Activated naive CD8-positive, alpha-beta T cell treated with anti-CD3 and anti-CD28 coated beads, Interleukin-2, amount 50 U/mL, for 16 hours (primary cell): ENCODE results near the gene BDNF.

ENCODE experiments used
- DNase-seq: peaks from one replicate; pipeline ENCODE4 v3.0.0-alpha.2; 2020; ENCODE audit warnings: low read depth, low spot score

BDNF gene

DNA sequence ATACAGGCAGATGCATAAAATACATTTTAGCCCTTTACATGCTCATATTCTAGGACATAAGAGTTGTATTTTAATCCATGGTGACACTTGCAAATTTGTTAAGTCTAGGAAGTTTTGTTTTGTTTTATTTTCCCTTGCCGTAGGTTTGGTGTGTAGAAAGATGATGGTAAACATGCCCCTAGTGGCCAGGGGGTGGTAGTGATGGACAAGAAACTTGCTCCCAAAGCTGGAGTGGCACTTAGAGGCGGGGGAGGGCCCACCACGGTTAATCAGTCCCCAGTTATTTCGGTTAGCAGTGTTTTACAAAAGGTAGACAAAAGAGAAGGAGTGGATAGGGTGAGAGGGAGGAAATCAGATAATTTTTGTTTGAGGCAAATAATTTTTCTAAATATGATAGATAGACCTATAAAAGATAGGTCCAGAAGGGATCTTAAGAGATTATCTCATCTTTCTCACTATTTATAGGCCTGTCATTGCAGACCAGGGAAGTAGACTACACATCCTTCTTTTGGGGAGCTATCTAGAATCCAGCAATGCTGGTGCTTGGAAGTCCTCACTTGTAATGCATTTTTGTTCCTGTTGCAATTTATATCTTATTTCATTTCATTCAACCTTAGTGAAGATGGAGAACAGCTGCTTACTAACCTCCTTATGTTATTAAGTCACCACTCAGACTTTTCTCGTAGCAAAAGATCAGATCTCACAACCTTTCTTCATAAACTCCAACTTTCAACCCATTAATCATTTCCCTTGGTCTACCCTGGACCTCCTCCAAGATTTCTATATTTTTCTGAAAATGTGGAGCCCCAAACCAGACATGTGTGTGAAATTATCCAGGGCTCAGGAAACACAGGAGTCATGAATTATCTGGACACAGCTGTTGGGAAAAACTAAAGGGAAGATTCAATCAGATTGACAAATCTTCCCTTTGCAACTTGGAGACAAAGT lies 5.9 kb upstream of the BDNF start:
- DNase-seq: no peak

GRCh38 chr11:27703481-27703880 lies 3.2 kb upstream of the BDNF start:
- no peak for DNase-seq

DNA sequence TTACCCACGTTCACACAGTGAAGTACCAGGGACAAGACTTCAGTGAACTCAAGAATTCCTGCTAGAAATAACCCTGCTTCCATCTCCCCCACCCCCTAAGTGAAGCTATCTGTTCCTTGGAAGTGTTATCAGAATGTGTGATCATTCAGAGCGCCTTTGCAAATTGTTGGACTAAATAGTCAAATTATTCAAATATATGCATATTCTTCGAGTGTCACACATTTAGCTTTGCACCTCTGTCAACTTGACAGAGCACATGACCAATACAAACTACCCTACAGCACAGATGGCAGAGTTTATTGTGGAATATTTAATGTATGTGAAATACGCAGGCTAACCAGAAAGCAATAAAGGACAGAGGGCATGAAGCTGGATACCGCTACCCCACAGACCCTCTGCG lies 2.6 kb upstream of the BDNF start:
- DNase-seq: no peak

DNA sequence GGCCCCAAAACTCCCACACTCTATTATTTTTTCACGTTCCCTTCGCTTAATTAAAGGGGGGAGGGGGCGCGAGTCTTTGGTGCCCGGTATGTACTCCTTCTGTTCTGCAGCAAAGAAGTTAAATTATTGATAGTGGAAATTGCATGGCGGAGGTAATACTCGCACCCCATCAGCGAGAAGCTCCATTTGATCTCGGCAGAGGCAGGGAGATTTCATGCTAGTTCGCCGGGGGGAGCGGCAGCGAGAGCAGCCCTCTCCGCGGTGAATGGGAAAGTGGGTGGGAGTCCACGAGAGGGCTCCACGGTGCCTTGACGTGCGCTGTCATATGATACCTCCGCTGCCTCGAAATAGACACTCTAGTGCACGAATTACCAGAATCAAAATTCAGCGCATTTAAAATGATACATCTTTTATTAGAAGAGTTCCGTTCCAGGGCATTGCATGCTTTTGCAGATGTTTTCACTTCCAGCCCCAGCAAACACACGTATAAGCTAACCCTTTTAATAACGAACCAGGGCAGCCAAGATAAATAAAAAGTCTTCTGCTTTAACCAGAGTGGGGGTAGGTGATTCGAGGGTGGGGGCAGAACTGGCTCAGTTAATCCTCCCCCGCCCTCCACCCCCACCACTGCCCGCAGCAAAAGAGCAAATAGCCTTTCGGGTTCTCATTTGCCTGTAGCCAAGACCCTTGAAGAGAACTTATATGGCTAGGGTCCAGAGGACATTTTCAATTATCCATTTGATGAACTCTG lies 1.3 kb upstream of the BDNF start:
- no peak for DNase-seq

DNA sequence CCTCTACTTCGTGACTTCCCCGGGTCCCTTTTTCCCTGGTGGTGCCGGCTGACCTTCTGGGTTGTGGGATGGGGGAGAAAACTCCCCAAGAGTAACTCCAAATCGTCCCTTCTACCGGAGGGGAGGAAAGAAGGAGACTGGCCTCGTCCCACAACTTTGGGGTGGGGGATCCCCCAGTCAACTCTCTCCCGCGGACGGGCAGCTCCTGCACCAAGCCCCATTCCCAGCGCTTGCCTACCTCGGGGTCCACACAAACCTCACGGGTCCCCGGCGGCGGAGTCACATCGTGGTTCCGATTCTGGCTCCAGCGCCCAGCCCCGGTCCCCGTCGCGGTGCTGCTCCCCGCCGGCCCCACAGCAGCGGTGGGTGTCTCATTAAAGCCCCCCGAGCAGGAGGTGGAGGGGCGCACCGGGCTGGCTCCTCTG lies 317 bp downstream of the BDNF start:
- DNase-seq: no peak

DNA sequence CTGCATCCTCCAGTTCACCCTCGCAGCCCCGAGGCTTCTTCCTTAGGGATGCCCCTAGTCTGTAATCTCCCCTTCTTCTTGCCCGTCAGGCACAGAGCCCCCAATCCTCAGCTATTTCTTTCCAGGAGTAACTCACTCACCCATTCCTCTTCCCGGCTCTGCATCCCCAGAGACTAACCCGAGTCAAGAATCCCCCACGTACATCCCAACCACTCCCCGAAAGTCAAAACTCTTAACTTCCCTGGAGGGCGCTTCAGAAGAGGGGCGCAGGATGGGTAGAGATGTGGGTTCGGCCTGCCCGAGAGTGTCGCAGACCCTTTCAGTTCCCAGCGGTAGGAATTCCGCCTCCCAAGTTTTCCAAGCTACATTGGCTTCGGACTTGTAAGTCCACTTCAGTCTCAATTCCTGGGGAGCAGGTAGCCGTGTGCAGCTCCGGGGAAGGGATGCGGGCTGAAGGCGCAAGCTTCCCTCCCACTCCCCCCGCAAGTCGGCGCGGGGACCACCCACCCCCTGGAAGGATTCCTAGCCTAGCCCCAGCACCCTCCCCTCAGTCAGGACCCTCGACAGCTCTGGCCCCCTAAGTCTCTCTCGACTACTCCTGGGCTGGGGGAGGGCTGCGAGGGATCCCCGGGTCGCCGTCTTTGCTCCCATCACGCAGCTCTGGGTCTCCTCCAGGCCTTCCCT lies 871 bp downstream of the BDNF start:
- no peak for DNase-seq

- DNase-seq: peak; percentile 41
These were observed 1.4 kb downstream of the BDNF start for GRCh38 chr11:27698872-27699241.

GRCh38 chr11:27697679-27698275 lies 2.5 kb downstream of the BDNF start:
- no peak for DNase-seq

GRCh38 chr11:27696961-27697360 lies 3.3 kb downstream of the BDNF start:
- no peak for DNase-seq

- DNase-seq: no peak
These were observed 4.1 kb downstream of the BDNF start for GRCh38 chr11:27696115-27696514.

GRCh38 chr11:27694992-27695391 lies 5.3 kb downstream of the BDNF start:
- DNase-seq: no peak

DNA sequence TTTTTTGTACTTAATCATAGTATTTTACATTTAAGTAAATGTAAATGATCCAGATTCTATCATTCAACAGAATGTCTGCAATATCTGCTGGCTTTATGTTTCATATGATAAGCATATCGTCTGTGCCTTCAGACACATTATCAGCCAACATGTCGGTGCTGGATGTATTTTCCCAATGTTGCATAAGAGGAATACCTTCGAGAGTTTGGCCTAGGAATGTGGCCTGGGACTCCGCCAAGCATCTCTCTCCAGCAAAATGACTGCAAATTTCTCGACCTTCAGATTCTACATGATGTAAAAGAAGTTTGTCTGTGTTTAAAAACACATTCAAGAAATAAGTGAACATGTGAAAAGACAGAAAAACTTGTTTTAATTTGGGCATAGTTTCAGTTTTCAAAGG lies 6.9 kb downstream of the BDNF start:
- DNase-seq: no peak

GRCh38 chr11:27692781-27693180 lies 7.5 kb downstream of the BDNF start:
- no peak for DNase-seq

DNA sequence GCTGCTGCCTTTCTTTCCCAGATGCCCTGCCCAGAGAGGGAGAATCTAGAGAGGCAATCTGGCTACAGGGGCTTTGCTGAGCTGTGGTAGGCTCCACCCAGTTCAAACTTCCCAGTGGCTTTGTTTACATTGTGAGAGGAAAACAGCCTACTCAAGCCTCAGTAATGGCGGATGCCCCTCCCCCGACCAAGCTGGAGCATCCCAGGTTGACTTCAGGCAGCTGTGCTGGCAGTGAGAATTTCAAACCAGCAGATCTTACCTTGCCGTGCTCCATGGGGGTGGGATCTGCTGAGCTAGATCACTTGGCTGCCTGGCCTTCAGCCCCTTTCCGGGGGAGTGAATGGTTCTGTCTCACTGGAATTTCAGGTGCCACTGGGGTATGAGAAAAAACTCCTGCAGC lies 12.2 kb downstream of the BDNF start:
- no peak for DNase-seq

- DNase-seq: no peak
These were observed 18.6 kb downstream of the BDNF start for GRCh38 chr11:27681664-27682063.

GRCh38 chr11:27679136-27680015 lies 20.9 kb downstream of the BDNF start:
- DNase-seq: no peak

DNA sequence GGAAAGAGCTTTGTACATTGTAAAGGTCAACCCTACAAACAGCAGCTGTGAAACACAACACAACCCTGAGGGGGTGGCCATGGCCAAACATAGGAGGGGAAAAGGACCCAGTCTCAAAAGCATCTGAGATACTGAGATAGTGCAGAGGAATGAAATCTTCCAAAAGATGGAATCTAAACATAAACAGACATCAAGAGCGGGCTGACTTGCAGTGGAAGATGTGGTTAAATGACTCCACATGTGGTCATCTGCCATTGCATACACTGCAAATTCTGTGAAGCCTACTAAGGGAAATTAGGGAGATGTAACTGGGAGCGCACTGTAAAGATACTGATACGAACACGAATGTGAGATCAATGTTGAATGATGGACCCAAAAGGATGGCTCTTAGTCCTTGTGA lies 22.0 kb downstream of the BDNF start:
- DNase-seq: no peak

GRCh38 chr11:27677108-27677507 lies 23.1 kb downstream of the BDNF start:
- no peak for DNase-seq

DNA sequence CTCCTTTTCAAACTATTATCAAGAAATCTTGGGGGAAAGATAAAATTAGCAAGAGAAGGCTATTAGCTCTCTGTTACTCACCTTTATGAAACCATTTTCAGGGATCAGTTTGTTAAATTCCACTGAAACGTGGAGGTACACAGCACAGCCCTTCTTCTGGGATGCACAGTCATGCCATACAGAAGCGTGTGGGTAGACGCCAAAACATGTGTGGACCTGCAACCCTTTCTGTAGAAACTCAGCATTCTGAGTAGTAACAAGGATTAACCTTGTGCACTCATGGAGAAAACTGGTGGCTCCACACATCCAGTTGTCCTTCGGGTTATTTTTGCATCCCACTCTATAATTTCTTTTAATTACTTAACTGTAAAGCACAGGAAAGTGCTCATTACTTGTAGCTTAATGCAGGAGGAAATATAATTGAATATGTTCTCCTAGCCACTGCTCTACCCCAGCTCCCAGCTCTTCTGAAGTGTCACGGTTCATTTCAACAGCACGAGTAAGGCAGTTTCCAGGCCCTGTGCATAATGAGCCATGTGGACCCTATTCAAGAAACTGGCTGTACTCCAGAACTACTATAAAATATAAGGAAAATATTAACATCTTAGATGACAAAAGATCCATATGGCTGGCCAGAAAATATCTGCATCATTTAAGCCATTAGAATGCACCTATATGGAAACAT lies 26.1 kb downstream of the BDNF start:
- DNase-seq: no peak

- no peak for DNase-seq
These were observed 27.3 kb downstream of the BDNF start for GRCh38 chr11:27672836-27673464.
